Amniotic stem cell (primary cell): ENCODE results near the gene MRGPRD.
"Not testable (repeated sequence)": the region's sequence is repeated elsewhere in the genome, so short reads cannot be mapped to it uniquely, and the experiment has no call there.

Experiments used
- DNase-seq: peaks from one replicate; lab custom pipeline; 2025; lab: John Stamatoyannopoulos, UW

MRGPRD gene

DNA sequence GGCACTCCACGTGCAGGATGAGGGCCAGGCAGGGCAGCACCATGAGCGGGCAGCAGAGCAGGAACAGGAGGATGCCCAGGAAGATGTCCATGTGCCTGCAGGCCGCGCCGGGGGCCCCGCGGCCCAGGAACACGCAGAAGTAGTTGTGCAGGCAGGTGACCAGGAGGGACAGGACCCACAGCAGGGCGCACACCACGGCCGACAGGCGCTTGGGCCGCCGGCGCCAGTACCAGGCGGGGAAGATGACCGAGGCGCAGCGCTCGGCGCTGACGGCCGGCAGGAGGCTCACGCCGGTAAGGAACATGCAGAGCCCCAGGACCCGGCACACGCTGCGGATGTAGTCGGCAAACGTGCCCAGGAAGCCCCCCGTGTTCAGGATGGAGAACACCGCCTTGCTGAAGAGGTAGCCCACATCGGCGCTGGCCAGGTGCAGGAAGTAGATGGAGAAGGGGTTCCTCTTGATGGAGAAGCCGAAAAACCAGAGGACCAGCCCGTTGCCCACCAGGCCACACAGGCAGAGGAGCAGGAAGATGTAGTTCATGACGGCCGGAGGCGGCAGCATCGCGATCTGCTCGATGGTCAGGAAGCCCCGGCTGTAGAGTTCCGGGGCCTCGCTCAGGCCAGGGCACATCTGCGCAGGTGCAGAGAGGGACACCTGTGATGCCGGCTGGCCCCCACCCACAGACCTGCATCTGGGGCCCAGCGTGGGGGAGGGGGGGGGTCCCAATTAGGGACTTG, 25.0 kb upstream of the MRGPRD start:
- DNase-seq = no peak

DNA sequence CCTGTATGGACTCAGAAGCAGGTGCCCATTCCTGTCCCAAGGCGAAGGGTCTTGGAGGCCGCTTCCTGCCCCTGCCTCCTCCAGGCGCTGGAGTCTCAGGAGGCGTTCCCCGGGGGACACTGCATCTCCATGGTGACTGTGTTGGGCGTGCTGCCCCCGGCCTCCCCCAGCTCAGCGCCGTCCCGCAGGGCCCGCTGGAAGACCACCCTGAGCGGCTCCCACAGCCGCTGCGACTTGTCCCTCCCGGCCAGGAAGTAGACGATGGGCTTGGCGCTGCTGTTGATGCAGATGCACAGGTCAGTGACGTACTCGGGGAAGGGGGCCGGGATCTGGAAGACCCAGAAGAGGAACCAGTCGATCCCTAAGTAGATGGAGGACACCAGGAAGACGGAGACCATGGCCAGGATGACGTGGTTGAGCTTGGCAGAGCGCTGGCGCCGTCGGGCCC, 24.4 kb upstream of the MRGPRD start:
- DNase-seq = no peak

GRCh38 chr11:69004411-69005182, 23.8 kb upstream of the MRGPRD start:
- DNase-seq = no peak

- DNase-seq = no peak
These were observed 23.1 kb upstream of the MRGPRD start for GRCh38 chr11:69003866-69004367.

DNA sequence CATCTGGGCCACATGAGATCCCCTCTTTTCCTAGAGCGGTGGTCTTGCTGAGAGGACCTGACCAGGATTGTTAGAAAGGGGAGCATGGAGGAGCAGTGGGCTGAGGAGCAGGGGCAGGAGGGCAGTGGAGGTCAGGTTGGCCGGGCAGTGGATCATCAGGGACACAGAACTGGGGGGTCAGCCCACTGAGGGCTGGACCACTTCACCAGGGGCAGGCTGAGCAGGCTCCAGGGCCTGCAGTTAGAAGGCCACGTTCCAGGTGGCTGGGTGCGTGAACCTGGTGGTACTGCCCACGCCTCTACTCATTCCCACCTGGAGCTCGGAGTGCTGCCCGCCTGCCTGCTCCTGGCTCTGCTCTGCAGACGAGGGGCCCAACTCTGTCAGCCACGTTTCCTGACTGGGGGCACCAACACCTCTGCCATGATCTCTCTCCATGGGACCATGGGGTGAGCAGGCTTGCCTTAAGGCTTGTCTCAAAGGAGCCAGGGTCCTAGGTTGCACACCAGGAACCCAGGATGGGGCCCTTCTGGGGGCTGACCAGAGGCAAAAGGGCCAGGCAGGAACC, 22.6 kb upstream of the MRGPRD start:
- no peak for DNase-seq

DNA sequence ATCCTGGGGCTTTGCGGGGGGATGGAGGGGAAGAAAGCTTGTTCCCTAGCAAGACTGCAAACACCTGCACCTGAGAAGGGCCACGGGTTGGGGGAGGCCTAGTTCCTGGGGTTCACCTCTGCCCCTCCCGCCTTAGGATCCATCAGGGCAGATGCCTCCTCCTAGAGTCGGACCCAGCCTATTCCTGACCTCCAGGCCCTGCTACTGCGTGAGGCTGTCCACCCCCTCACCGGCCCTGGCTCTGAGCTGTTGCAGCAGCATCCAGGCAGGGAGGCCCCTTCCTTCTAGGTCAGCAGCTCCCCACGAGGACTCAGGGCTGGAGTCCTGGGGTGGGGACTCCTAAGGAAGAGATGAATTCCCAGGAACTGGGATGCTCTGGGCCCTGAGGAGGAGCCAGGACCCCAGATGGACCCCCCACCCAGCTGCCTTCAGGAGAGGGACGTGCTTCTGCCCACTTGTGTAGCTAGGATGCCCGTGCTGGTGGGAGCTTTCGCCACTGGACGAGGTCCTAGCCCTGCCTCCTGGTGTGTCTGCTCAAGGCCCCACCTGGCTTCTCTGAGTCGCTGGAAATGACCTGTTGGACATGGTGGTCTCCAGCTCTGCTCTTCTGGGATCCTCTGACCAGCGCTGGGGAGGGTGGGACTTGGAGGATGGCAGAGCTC, 21.9 kb upstream of the MRGPRD start:
- DNase-seq = no peak

DNA sequence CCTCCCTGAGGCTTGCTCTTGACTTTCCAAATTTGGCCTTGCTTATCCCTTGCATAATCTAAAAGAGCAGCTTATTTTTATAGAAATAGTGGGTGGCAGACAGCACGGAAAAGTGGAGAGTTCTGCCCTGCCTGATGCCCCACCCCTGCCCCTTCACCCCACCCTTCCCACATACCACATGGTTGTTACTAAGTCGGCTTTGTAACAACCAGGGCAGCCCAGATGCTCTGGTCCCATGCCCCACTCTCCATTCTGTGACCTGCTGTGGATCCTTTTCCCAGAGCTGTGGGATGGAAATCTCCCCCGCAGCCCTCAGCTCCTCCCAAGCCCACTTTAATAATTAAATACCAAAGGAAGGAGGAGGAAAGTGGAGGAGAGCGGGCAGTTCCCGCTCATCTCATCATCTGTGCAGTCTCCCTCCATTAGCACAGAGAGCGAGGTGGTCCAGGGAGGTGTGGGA, 21.4 kb upstream of the MRGPRD start:
- no peak for DNase-seq

- DNase-seq = no peak
These were observed 20.7 kb upstream of the MRGPRD start for GRCh38 chr11:69001243-69002081.

GRCh38 chr11:69000831-69001242, 20.1 kb upstream of the MRGPRD start:
- DNase-seq = peak; percentile 79

- no peak for DNase-seq
These were observed 19.6 kb upstream of the MRGPRD start for GRCh38 chr11:69000391-69000790.

DNA sequence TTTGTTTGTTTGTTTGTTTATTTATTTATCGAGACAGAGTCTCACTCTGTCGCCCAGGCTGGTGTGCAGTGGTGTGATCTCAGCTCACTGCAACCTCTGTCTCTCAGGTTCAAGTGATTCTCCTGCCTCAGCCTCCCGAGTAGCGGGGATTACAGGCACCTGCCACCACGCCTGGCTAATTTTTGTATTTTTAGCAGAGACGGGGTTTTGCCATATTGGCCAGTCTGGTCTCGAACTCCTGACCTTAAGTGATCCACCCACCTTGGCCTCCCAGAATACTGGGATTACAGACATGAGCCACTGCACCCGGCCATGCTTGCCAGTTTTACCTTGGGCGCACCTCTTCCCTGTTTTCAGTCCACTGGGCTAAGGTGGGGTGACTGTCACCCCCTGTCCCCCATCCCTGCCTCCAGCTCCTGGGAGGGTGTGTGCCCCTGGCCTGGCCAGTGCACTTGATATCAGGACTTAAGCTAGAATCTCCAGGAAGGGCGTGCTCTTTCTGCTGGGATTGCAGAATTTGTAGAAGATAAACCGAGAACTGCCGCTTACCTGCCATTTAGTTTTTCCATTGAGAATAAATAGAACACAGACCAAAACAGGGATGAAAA, 19.1 kb upstream of the MRGPRD start:
- DNase-seq = not testable (repeated sequence)

DNA sequence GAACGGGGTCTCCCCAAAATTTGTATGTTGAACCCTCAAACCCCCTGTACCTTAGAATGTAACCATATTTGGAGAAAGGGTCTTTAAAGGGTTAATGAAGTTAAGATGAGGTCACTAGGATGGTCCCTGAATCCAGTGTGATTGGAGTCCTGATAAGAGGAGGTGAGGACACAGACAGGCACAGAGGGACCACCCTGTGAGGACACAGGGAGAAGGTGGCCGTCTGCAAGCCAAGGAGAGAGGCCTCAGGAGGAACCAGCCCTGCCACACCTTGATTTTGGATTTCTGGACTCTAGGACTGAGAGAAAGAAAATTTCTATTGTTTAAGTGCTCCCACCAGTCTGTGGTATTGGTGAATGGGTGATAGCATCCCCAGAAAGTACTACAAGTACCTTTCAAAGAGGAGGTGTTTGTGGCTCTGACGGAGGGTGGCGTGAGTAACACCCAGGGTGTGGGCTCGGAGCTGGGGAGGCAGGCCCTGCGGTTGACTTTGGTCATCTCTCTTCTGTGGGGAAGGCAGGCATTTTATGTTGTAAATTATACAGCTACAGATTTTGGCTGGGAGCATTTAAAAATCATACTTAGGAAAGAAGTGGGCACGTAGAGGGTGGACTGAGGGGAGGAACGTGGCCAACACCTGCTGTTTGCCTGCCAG, 18.4 kb upstream of the MRGPRD start:
- no peak for DNase-seq

- DNase-seq = no peak
These were observed 17.7 kb upstream of the MRGPRD start for GRCh38 chr11:68998390-68998911.

DNA sequence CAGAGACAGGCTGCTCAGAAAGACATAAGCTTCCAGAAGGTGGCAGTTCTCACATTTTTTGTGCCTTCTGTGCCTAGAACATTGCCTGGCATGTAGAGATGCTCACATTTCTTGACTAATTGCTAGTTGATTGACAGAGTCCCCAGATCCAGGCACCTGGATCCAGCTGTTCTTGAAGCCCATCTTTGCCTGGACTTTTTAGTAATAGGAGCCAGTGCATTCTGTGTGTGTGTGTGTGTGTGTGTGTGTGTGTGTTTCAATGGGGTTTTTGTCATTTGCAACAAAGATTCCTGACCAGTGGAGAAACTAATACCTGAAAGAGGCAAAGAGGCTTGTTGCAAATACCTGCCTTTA, 17.2 kb upstream of the MRGPRD start:
- DNase-seq = no peak

DNA sequence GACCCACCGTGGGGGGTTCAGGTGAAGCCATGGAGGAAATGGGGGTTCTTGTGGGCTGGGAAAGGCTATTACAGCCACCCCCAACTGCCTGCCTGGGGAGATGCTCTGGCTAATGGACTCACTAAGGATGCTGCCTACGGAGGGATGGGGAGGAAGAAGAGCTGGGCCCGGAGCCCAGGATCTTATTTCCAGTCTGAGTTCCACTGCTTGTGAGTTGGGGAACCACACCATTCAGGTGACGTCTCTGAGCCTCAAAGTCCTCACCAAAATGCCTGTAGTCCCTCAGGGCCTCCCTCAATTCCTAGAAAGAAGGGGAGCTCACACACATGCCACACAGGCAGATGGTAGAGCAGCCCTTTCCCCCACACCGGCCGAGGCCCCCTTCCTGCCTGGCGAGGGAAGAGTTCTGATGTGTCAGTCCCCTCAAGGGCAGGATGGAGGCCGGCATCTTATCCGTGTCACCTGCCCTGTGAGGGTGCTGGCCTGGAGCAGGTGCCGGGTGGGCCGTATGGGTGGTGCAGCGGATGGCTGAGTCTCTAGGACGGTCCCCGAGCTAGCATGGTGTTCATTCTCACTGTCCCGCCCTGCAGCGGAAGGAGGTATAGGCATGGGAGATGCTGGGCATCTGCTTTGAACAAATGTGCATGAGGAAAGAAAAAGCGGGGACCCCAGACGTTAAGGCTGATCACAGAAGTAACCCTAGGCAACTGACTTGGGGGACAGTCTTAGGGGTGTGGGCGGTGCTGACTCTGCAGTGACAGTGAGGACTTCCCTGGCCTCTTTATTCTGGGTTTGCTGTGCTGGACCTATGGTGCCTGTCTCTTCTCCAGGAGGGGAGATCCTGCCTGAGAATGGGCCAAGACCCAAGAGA, 16.6 kb upstream of the MRGPRD start:
- no peak for DNase-seq

DNA sequence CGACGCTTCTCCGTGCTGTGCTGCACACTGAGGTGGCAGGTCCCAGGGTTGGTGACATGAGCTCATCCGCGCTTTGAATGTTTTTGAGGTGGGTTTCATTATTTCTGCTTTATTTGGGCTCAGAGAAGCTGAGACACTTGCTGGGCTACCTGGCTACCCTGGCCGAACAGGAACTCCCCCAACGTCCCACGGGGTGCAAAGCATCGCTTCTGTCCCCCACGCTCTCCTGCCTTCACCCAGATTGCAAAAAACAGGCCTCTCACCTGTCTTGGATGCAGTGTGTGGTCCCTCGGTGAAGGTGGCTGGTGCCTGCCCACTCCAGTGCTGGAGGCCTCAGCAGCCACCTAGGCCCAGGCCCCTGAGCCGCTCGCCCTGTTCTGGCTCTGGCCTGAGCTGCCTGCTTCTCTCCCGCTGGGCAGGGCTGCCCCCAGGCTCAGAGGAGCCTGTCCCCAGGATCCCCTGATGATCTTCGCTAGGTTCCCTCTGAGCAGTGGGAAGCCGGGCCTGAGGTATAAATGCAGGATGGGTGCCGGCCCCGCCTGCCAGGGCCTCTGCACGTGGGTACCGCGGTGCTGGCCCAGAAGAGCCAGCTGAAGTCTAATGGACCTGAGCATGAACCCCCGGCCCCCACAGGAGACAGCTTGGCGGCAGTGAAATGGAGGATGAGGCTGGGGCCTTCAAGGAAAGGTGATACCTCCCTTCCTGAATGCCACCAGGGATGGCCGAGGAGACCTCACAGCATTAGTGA, 15.8 kb upstream of the MRGPRD start:
- no peak for DNase-seq

GRCh38 chr11:68994894-68995285, 14.1 kb upstream of the MRGPRD start:
- DNase-seq = no peak

DNA sequence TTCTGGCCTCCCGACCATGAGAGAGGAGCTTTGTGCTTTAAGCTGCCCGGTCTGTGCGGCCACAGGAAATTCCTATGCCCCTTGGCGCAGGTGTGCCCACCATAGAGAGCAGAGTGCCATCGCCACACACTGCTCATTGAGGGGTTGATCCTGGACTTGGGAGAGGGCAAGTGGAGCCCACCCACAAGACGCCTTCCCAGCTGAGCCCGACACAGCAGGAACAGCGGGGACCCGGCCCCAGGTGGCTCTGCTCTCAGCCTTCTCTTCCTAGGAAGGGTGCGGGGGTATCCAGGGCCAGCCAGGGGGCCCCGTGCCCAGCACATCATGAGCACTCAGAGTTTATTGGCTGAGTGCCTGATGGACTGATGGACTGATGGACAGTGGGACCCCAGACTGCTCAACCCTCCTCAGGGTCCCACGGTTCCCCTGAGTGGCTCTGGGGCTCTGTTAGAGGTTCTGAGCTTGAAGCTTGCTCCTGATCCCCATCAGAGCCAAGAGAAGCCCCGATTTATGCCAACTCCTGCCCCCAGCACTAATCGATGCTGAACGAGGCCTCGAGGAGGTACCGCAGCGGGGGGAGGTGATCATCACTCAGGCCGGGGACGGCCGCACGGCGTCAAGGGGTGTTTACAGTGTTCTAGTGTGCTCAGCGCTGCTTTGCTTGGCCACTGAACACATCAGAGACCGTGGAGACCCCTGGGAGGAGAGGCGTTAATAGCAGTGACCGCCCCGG, 13.5 kb upstream of the MRGPRD start:
- no peak for DNase-seq
